Measurements from ENCODE around the gene MORN1. TPM values are rescaled to one million over a fixed set of nuclear protein-coding genes. Genes with fewer than 3 reads are reported as not detected.

The MORN1 gene
- total RNA-seq, 1 donor from 2014 or later = 9.0 TPM

- no peak for ATAC-seq
Observed at GRCh38 chr1:2373551-2374251, 17.7 kb downstream of the MORN1 start.

GRCh38 chr1:2372551-2373490 is 18.5 kb downstream of the MORN1 start:
- Histone ChIP-seq H3K27ac (no peak overlapping the region), H3K4me1 (no peaks in the 10 kb centered on the region), H3K36me3 (no peaks in the 10 kb centered on the region), H3K9me3 (no peaks in the 10 kb centered on the region), H3K27me3 (no peaks in the 10 kb centered on the region), H3K4me3 (no peak overlapping the region)
- no peak for TF ChIP-seq CTCF (IDR thresholded peaks at IDR 0.05)
- DNase-seq (peak; percentile 53), ATAC-seq (no peak)
- intact Hi-C loops (cut with DNase I) = no loop called here

More at GRCh38 chr1:2373551-2374251, 17.7 kb downstream of the MORN1 start:
- intact Hi-C loops (cut with DNase I) = no loop called here
- Histone ChIP-seq H3K9me3 (no peaks in the 10 kb centered on the region), H3K4me1 (no peaks in the 10 kb centered on the region), H3K27ac (no peak overlapping the region), H3K4me3 (no peak overlapping the region), H3K27me3 (no peaks in the 10 kb centered on the region), H3K36me3 (no peaks in the 10 kb centered on the region)
- TF ChIP-seq CTCF (IDR thresholded peaks at IDR 0.05) = no peak
- peak; percentile 60 for DNase-seq

GRCh38 chr1:2368053-2368744 is 23.2 kb downstream of the MORN1 start:
- DNase-seq = peak; percentile 26
- Histone ChIP-seq H3K27ac (no peak overlapping the region), H3K4me1 (no peaks in the 10 kb centered on the region), H3K4me3 (no peak overlapping the region), H3K9me3 (no peaks in the 10 kb centered on the region), H3K27me3 (no peaks in the 10 kb centered on the region), H3K36me3 (no peaks in the 10 kb centered on the region)
- TF ChIP-seq CTCF (IDR thresholded peaks at IDR 0.05) = no peak
- intact Hi-C loops (cut with DNase I) = no loop called here
- no peak for ATAC-seq

GRCh38 chr1:2363847-2364513 is 27.4 kb downstream of the MORN1 start:
- Histone ChIP-seq H3K27me3 (no peaks in the 10 kb centered on the region), H3K36me3 (no peaks in the 10 kb centered on the region), H3K27ac (no peak overlapping the region), H3K4me1 (no peaks in the 10 kb centered on the region), H3K4me3 (no peak overlapping the region), H3K9me3 (no peaks in the 10 kb centered on the region)
- TF ChIP-seq CTCF (IDR thresholded peaks at IDR 0.05) = no peak
- ATAC-seq (no peak), DNase-seq (no peak)
- intact Hi-C loops (cut with DNase I) = no loop called here

All from upper lobe of right lung (tissue), 1 donor.